GM12878 (cell line): ENCODE measurements around the gene TAS2R30.

Experiments
- CHD1 ChIP-seq: IDR thresholded peaks from 2 replicates; pipeline ENCODE4 v1.6.1; 2012; ENCODE audit warnings: low read depth, low read length, improper control_type of control experiment
- CTCF ChIP-seq, 3 experiments: IDR thresholded peaks in 2 of 3; conservative IDR thresholded peaks in 1 of 3; 2 replicates each; pipeline ENCODE4 v1.5.1; 2011; ENCODE audit warnings: low read depth in 3 of 3, low read length in 3 of 3, mild to moderate bottlenecking in 3 of 3, control low read depth in 2 of 3, moderate library complexity in 2 of 3, inconsistent platforms in 1 of 3, mixed read lengths in 1 of 3; ENCODE audit not compliant: control insufficient read depth in 2 of 3, insufficient read depth in 1 of 3; ENCODE audit errors: extremely low read depth in 1 of 3
- REST ChIP-seq: IDR thresholded peaks from 2 replicates; pipeline ENCODE4 v1.6.1; 2012; ENCODE audit warnings: mild to moderate bottlenecking, low read depth, low read length
- TCF12 ChIP-seq: IDR thresholded peaks from 2 replicates; pipeline ENCODE4 v1.6.1; 2011; ENCODE audit warnings: low read depth, mild to moderate bottlenecking, low read length

DNA sequence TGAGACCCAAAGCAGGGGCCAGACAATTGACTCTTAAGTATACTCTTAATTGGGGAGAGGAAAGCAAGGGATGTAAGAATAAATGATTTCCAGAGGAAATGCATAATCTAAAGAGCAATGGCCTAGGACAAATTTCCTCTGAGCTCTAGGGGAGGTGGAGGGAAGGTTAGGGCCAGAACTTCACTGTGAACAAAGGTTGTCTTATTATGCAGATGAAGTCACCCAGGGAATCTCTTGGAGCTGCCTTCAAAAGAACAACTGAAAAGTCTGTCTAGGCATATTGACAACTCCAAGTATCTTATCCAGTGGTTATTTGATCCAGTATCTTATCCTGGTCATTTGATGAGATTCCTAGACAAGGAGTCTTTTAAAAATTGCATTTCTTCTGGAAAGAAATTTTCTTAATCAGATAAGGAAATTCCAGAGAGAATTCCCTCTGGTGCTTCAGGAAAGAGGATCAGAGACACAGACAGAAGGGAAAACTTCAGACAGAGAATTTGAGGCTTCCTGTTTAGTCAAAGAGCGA is 20.0 kb upstream of the TAS2R30 start:
- TF ChIP-seq CTCF (IDR thresholded peaks at IDR 0.05 in 2 of 3, conservative IDR thresholded peaks at IDR 0.05 in 1 of 3; ENCODE audit: control insufficient read depth in 2 of 3, extremely low read depth in 1 of 3, insufficient read depth in 1 of 3, low read depth in 3 of 3, low read length in 3 of 3) (no peak), REST (no peak), TCF12 (no peak), CHD1 (no peak)
